Fibroblast of the aortic adventitia (primary cell): Measurements from ENCODE around the gene ANO10. TPM values are rescaled to one million over a fixed set of nuclear protein-coding genes. Genes with fewer than 3 reads are reported as not detected.
A peak's percentile ranks its signal among the peaks of the same experiment; 100 is the strongest.
"Not testable (repeated sequence)": the region's sequence is repeated elsewhere in the genome, so short reads cannot be mapped to it uniquely, and the experiment has no call there.

ENCODE experiments used
- DNase-seq: peaks from one replicate; pipeline ENCODE4 v3.0.0-alpha.2; 2010; ENCODE audit warnings: low read depth
- H3K4me3 ChIP-seq: 2 replicates; pipeline ENCODE4 v1.5.1; 2011; ENCODE audit warnings: low read depth, mild to moderate bottlenecking, control low read depth, low read length, moderate library complexity
- total RNA-seq: library from RNA; depleted of rRNA; stranded (reverse); fragments of >200 nt; gene quantifications from 2 replicates; pipeline ENCODE4 v1.2.3, GENCODE V29; 2012; ENCODE audit warnings: low replicate concordance
- TF ChIP-seq, protein P1 (sequence below): IDR thresholded peaks from 2 replicates; pipeline ENCODE4 v1.5.1; 2011; ENCODE audit warnings: mild to moderate bottlenecking, low read length, control low read depth, inconsistent platforms; ENCODE audit not compliant: insufficient read depth

Gene ANO10
- total RNA-seq, 1 donor, result 46.4 TPM

DNA sequence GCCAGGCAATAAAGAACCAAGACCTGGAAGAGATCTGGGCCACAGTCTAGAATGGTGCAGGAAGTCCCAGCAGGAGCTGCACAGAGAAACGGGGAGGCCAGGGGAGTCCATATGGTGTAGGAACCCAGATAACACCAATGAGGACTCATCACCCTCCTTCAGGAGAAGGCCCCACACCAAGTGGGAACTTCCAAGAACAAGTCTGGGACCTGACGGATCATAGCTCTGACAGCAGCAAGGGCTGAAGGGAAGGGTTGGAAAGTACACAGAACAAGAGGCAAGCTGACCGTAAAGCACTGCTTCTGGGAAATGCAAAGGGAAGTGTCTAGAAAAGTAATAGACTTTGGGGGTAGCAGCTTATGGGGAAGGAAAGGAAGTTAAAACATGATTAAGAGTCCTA is 34.5 kb downstream of the ANO10 start:
- no peak overlapping the region for H3K4me3 ChIP-seq
- no peak for DNase-seq
- TF ChIP-seq, protein P1, sequence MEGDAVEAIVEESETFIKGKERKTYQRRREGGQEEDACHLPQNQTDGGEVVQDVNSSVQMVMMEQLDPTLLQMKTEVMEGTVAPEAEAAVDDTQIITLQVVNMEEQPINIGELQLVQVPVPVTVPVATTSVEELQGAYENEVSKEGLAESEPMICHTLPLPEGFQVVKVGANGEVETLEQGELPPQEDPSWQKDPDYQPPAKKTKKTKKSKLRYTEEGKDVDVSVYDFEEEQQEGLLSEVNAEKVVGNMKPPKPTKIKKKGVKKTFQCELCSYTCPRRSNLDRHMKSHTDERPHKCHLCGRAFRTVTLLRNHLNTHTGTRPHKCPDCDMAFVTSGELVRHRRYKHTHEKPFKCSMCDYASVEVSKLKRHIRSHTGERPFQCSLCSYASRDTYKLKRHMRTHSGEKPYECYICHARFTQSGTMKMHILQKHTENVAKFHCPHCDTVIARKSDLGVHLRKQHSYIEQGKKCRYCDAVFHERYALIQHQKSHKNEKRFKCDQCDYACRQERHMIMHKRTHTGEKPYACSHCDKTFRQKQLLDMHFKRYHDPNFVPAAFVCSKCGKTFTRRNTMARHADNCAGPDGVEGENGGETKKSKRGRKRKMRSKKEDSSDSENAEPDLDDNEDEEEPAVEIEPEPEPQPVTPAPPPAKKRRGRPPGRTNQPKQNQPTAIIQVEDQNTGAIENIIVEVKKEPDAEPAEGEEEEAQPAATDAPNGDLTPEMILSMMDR, result no peak

DNA sequence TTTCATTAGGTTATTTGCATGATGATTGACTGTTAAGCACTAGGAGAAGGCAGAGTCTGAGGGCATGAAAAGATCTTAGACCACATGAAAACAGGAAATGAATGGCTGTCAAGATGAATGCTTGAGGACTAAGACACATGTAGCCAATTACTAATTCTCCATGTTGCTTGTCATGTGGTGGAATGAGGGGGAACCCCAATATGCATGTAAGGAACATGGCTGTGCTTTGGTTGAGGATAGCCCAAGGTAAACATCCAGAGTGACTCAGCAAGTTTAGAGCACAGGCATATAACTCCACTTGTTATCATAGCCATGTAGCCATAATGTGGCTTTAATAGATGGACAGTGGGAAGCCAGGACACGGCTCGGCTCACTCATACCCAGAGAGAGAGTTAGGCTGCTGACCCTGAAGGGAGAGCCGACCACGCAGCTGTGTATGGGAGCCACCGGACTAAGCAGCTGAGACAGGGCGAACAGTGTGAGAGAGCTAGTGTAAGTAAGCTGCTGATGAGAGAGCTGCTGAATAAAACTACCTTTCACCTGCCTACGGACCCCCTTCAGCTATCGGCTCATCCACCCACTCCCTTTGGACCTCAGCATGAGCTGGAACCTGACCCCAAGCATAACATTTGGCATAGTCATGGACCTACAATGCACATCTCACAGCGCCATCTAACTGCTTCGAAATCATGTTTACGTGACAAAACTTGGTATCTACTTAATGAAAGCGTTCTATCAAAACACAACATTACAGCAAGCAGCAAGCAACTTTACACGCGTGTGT is 37.6 kb downstream of the ANO10 start:
- TF ChIP-seq, protein P1, result no peak
- no peak overlapping the region for H3K4me3 ChIP-seq
- peak; percentile 13 for DNase-seq

DNA sequence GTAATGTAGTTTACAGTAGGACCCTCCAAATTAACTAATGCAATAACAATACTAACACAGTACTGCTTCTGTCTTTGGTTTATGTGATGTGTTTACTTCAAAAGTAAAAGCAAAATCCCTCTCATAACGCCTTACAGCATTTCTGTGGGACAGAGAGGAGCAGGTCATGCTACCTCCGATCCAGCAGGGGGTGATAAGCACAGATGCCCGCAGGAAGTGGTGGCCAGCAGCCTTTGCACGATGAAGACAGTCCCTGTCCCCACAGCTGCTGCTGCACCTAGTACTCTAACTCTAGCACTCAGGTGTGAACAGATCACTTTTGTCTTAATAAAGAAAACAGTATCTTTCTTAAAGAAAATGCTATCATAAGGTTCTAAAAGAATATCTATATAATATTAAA is 38.3 kb downstream of the ANO10 start:
- TF ChIP-seq, protein P1, result no peak
- no peak for DNase-seq
- no peak overlapping the region for H3K4me3 ChIP-seq

DNA sequence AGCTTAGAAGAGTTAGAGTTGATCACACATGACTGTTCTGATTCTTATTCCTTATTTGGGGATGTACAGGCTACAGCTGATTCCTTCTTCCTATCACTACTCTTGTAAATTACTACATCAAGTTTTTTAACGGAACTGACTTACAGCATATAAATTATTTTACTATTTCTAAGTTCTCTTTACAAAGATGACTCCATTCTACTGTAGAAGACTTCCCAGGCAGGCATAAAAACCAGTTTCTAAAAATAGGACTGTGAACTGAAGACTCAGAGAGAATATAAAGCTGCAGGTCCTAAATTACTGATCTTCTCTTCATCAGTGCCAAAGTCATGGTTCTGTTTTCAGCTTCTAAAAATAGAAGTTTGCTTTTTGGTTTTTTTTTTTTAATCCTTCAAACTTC is 38.9 kb downstream of the ANO10 start:
- no peak overlapping the region for H3K4me3 ChIP-seq
- peak; percentile 27 for DNase-seq
- TF ChIP-seq, protein P1, result no peak

DNA sequence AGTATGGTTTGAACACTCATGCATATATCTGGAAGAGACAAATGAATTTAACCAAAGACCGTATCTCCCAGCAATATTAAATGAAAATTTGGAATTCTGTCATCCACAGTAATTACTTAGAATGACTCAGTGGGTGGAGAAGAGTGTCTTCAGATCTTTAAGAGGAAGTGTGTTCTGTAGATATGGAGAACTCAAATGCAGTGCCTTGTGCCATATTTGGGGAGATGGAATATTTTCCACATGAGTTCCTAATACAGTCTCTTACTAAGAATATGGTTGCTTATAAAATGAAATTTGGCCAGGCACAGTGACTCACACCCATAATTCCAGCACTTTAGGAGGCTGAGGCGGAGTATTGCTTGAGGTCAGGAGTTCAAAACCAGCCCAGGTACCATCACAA is 40.5 kb downstream of the ANO10 start:
- TF ChIP-seq, protein P1, result no peak
- DNase-seq, result peak; percentile 62
- H3K4me3 ChIP-seq, result no peak overlapping the region

DNA sequence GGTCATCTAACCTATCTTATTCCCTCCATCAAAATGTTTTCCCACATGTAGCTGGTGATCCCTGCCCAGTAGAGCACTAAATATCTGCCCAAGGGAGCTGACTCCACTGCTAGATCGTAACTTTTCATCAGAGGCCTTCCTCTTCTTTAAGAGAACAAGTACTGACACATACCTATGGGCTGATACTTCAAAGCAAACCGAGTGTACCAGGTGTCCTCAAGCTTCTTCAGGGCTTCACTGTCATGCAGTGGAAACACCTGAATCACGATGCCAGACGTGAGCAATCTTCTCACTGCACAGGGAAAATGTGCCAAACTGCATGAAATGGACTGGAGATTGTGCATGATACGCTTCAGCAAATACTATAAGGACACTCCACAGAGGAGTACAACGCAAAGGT is 41.6 kb downstream of the ANO10 start:
- no peak overlapping the region for H3K4me3 ChIP-seq
- TF ChIP-seq, protein P1, result no peak
- no peak for DNase-seq

DNA sequence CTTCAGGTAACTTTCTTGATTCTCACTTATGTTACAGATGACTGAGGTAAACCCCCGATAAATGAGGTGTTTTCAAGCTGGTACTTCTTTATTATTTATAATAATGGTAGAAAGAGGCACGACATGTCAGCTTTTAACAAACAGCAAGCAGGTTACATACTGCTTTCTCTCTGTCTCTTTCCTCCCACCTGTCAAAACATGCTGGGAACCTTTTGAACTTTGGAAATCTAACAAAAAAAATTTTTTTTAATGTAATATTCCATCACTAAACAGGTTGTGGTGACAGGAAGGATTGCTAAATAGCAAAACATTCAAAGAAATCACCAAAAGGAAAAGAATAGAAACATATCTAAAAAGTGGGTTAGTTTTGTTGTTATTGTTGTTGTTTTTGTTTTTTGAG is 48.2 kb downstream of the ANO10 start:
- DNase-seq, result no peak
- no peak overlapping the region for H3K4me3 ChIP-seq
- TF ChIP-seq, protein P1, result no peak

DNA sequence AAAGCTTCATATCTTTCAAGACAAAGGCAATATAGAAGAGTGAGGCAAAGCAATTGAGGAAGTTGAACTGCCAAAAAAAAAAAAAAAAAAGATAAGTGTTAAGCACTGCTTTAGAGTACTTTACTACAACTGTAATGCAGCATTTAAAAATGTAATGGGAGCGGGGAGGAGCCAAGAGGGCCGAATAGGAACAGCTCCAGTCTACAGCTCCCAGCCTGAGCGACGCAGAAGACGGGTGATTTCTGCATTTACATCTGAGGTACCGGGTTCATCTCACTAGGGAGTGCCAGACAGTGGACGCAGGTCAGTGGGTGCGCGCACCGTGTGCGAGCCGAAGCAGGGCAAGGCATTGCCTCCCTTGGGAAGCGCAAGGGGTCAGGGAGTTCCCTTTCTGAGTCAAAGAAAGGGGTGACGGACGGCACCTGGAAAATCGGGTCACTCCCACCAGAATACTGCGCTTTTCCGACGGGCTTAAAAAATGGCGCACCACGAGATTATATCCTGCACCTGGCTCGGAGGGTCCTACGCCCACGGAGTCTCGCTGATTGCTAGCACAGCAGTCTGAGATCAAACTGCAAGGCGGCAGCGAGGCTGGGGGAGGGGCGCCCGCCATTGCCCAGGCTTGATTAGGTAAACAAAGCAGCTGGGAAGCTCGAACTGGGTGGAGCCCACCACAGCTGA is 56.0 kb downstream of the ANO10 start:
- not testable (repeated sequence) for DNase-seq, H3K4me3 ChIP-seq
